Epithelial cell of proximal tubule (primary cell): ENCODE results near the gene RBM44. TPM values are rescaled to one million over a fixed set of nuclear protein-coding genes. Genes with fewer than 3 reads are reported as not detected.

Experiments
- DNase-seq: peaks from one replicate; pipeline ENCODE4 v3.0.0-alpha.2; 2011; ENCODE audit warnings: low read depth
- H3K4me3 ChIP-seq: 2 replicates; pipeline ENCODE4 v1.5.1; 2011; ENCODE audit warnings: low read depth, mild to moderate bottlenecking, low read length
- total RNA-seq: library from RNA; depleted of rRNA; stranded (reverse); fragments of >200 nt; gene quantifications from 2 replicates; pipeline ENCODE4 v1.2.3, GENCODE V29; 2015
- TF ChIP-seq, protein P1 (sequence below): conservative IDR thresholded peaks from 2 replicates; pipeline ENCODE4 v1.5.1; 2012; ENCODE audit warnings: low read depth, mild to moderate bottlenecking, low read length

The RBM44 gene
- total RNA-seq, 1 donor from 2014 or later: 0.75 TPM

DNA sequence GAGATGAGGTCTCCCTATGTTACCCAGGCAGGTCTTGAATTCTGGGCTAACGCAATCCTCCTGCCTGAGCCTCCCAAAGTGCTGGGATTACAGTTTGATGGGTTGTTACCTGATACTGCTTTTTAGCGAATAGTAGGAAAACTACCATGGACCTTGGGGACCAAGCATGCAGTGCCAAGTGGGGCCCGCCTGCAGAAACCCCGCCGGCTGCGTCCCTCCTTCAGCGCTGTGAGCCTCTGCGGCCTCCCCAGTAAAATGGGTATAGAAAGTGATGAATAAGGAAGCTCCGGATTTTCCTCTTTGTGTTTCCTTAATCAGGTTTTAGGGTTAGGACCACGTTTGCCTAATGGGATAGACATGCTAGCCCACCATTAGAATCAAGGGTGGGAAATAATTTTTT is 91.2 kb downstream of the RBM44 start:
- DNase-seq: no peak
- TF ChIP-seq, protein P1, sequence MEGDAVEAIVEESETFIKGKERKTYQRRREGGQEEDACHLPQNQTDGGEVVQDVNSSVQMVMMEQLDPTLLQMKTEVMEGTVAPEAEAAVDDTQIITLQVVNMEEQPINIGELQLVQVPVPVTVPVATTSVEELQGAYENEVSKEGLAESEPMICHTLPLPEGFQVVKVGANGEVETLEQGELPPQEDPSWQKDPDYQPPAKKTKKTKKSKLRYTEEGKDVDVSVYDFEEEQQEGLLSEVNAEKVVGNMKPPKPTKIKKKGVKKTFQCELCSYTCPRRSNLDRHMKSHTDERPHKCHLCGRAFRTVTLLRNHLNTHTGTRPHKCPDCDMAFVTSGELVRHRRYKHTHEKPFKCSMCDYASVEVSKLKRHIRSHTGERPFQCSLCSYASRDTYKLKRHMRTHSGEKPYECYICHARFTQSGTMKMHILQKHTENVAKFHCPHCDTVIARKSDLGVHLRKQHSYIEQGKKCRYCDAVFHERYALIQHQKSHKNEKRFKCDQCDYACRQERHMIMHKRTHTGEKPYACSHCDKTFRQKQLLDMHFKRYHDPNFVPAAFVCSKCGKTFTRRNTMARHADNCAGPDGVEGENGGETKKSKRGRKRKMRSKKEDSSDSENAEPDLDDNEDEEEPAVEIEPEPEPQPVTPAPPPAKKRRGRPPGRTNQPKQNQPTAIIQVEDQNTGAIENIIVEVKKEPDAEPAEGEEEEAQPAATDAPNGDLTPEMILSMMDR: no peak
- H3K4me3 ChIP-seq: no peak overlapping the region

Other genes starting within 250 kb of the RBM44 start
- not detected in 2 replicates for gene PRLH, start 232.2 kb upstream of the RBM44 start, total RNA-seq
- gene RAB17, start 208.0 kb upstream of the RBM44 start, total RNA-seq: 0.94 and 6.1 TPM in 2 replicates
- gene LRRFIP1, start 171.2 kb upstream of the RBM44 start, total RNA-seq: 69.0 and 81.9 TPM in 2 replicates
- gene RAMP1, start 60.8 kb downstream of the RBM44 start, total RNA-seq: 4.0 and 6.5 TPM in 2 replicates
- gene UBE2F, start 168.2 kb downstream of the RBM44 start, total RNA-seq: 54.8 and 85.5 TPM in 2 replicates